Measurements from ENCODE around the gene ITGB3. TPM values are rescaled to one million over a fixed set of nuclear protein-coding genes. Genes with fewer than 3 reads are reported as not detected.
A peak's percentile ranks its signal among the peaks of the same experiment; 100 is the strongest.

ITGB3 gene
- total and polyA plus RNA-seq, 4 donors = 14.4 to 210 (median 50.4) TPM

DNA sequence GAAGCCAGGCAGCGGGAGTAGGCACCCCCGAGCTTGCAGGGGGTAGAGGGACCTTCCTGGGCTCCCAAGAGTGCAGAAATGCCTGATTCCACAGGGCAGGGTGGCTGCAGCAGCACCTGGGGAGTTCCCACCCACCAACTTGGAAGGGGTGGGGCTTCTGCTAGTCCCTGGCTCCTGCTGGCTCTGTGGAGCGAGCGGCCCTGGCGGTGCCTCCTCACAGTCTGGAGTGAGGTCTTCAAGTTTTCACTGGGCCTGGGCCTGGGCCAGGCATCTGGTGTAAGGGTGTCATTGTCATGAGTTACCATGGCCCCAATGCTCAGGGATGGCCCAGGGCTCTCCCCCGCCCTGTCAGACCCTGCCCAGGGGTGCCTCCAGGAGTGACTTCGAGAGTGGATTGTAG is 15.8 kb upstream of the ITGB3 start:
- Histone ChIP-seq H3K9me3 (ENCODE audit: control insufficient read depth, low read length) (no peaks in the 10 kb centered on the region), H3K4me1 (ENCODE audit: control insufficient read depth in 1 of 2, insufficient read depth in 2 of 2, low read length in 2 of 2) (peaks cover 0 to 3% of the 10 kb centered on the region in 2 donors), H3K36me3 (ENCODE audit: control insufficient read depth in 1 of 2, insufficient read depth in 2 of 2, low read length in 1 of 2) (no peaks in the 10 kb centered on the region), H3K27me3 (ENCODE audit: control insufficient read depth in 1 of 2, insufficient read depth in 2 of 2, low read length in 1 of 2) (no peaks in the 10 kb centered on the region), H3K4me3 (ENCODE audit: low read length in 2 of 2) (no peak overlapping the region), H3K27ac (ENCODE audit: low read depth in 1 of 2, low read length in 2 of 2) (no peak overlapping the region)
- intact Hi-C loops (cut with DNase I) = loop anchor here (5.0 to 10.0 kb wide), 3 partner anchors 34 to 377 kb away; no protein-coding TSS in a partner anchor
- DNase-seq = no peak
- WGBS, 2 donors = 94% methylated on average over 7 of the region's 7 CpGs
- no peak for ATAC-seq (ENCODE audit: low FRiP score)

DNA sequence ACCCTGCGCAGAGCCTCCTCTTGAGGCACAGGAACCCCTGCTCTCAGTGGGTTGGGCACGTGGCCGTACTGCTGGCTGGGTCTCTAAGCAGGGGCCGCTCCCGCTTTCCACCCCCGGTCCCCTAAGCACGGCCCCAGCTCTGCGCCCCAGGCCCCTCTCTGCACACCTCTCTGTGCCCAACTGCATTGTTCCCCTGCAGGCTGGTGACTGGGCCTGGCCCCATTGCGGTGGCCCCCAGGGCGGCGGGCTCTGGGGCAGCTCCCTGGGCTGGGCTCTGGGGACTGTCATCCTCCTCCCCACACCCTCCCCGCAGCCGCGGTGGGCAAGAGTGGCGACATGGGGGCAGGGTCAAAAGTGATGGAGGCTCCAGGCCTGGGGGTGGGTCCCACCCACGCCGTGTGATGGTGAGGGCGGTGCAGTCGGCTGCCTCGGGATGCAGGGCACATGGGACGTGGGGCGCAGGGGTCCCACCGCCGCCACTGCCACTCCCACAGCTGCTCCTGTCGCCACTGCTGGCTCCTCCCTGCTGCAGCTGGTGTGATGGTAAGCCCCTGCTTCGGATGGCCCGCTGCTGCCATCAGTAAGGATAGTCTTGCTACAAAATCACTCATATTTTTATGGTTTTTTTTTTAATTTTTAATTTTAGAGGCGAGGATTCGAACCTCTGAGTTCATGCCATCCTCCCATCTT is 15.2 kb upstream of the ITGB3 start:
- Histone ChIP-seq H3K4me1 (ENCODE audit: control insufficient read depth in 1 of 2, insufficient read depth in 2 of 2, low read length in 2 of 2) (peaks cover 0 to 3% of the 10 kb centered on the region in 2 donors), H3K9me3 (ENCODE audit: control insufficient read depth, low read length) (no peaks in the 10 kb centered on the region), H3K27me3 (ENCODE audit: control insufficient read depth in 1 of 2, insufficient read depth in 2 of 2, low read length in 1 of 2) (no peaks in the 10 kb centered on the region), H3K36me3 (ENCODE audit: control insufficient read depth in 1 of 2, insufficient read depth in 2 of 2, low read length in 1 of 2) (no peaks in the 10 kb centered on the region), H3K27ac (ENCODE audit: low read depth in 1 of 2, low read length in 2 of 2) (no peak overlapping the region), H3K4me3 (ENCODE audit: low read length in 2 of 2) (no peak overlapping the region)
- intact Hi-C loops (cut with DNase I) = loop anchor here (5.0 to 10.0 kb wide), 3 partner anchors 34 to 376 kb away; no protein-coding TSS in a partner anchor
- no peak for DNase-seq
- 93 to 94% methylated on average over 28 to 29 of the region's 29 CpGs for WGBS, 2 donors
- no peak for ATAC-seq (ENCODE audit: low FRiP score)

DNA sequence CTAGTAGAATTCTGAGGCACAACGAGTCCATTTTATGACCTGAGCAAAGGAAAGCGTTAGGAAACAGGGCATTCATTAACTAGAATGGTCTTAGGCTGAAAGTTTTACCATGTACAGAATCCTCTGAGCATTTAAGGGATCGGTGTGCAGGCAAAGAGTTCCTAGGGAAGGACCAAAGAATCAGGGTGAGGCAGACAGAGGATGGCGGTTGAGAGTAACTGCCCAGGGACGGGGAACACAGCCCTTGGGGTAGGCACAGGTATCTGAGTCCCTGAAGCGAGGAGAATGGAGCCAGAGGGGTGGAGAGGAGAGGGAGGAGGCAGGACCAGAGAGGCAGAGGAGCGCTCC is 14.0 kb upstream of the ITGB3 start:
- H3K27ac ChIP-seq (ENCODE audit: low read depth in 1 of 2, low read length in 2 of 2) = peak overlapping the region; percentile 50 to 73
- ATAC-seq (ENCODE audit: low FRiP score) (no peak), DNase-seq (no peak)
- intact Hi-C loops (cut with DNase I) = loop anchor here (5.0 to 10.0 kb wide), 3 partner anchors 33 to 375 kb away; no protein-coding TSS in a partner anchor
- no peak overlapping the region for H3K4me3 ChIP-seq (ENCODE audit: low read length in 2 of 2)
- H3K27me3 ChIP-seq (ENCODE audit: control insufficient read depth in 1 of 2, insufficient read depth in 2 of 2, low read length in 1 of 2) = no peaks in the 10 kb centered on the region
- no peaks in the 10 kb centered on the region for H3K36me3 ChIP-seq (ENCODE audit: control insufficient read depth in 1 of 2, insufficient read depth in 2 of 2, low read length in 1 of 2)
- H3K9me3 ChIP-seq (ENCODE audit: control insufficient read depth, low read length) = no peaks in the 10 kb centered on the region
- H3K4me1 ChIP-seq (ENCODE audit: control insufficient read depth in 1 of 2, insufficient read depth in 2 of 2, low read length in 2 of 2) = peaks cover 0 to 3% of the 10 kb centered on the region in 2 donors
- WGBS, 2 donors = 83 to 87% methylated on average over 7 of the region's 7 CpGs

DNA sequence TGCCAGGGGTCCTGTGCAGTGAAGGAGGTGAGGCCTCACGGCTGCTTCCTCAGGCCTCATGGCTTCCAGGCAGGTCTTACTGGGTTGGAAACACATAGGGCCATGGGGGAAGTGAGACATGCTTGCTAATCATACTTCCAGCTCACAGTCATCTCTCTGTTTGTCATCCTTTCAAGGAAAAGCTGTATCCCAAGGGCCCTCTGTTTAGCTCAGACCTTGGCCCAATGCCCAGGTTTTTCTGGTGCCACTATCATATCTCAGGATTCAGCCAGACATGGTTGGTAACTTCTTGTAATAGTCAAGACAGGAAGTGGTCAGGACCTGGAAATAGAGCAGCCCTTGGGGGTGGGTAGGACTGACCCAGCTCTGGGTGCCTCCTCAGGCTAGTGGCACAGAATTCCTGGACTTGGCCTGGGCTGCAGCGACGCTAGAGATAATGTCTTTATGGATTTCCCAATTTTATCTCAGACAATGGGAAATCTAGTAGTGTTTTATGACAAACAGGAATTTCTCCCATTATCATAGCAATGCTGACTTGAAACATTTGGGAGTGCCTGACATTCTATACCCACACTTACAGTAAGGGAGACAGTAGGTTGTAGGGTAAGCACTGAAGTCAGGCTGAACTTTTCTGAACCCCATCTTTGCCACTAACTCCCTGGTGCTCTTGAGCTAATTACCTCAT is 13.5 kb upstream of the ITGB3 start:
- DNase-seq (peak; percentile 92 to 94), ATAC-seq (ENCODE audit: low FRiP score) (peak; percentile 90)
- Histone ChIP-seq H3K27ac (ENCODE audit: low read depth in 1 of 2, low read length in 2 of 2) (peak overlapping the region; percentile 50 to 73), H3K27me3 (ENCODE audit: control insufficient read depth in 1 of 2, insufficient read depth in 2 of 2, low read length in 1 of 2) (no peaks in the 10 kb centered on the region), H3K4me1 (ENCODE audit: control insufficient read depth in 1 of 2, insufficient read depth in 2 of 2, low read length in 2 of 2) (peaks cover 0 to 3% of the 10 kb centered on the region in 2 donors), H3K4me3 (ENCODE audit: low read length in 2 of 2) (no peak overlapping the region), H3K36me3 (ENCODE audit: control insufficient read depth in 1 of 2, insufficient read depth in 2 of 2, low read length in 1 of 2) (no peaks in the 10 kb centered on the region), H3K9me3 (ENCODE audit: control insufficient read depth, low read length) (no peaks in the 10 kb centered on the region)
- intact Hi-C loops (cut with DNase I) = loop anchor here (5.0 to 10.0 kb wide), 5 partner anchors 32 to 375 kb away; no protein-coding TSS in a partner anchor
- 6 to 13% methylated on average over 3 of the region's 3 CpGs for WGBS, 2 donors

DNA sequence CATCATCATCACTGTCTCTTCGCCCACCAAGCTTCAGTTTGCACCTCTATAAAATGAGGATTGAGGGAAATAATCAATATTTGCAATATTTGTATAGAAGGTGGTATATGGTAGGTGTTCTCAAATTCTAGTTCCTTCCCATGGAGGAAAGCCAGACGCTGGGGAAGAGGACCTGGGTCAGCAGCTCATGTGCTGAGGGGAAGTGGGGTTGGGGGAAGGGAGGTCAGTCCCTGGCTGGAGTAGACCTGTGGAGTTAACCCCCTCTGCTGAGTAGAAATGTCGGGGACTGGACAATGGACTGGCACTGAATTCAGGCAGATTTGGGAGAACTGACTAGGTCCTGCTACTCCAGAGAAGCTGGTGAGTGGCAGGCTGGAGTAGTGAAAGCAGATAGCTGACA is 12.8 kb upstream of the ITGB3 start:
- DNase-seq = no peak
- Histone ChIP-seq H3K4me3 (ENCODE audit: low read length in 2 of 2) (no peak overlapping the region), H3K27ac (ENCODE audit: low read depth in 1 of 2, low read length in 2 of 2) (no peak overlapping the region), H3K9me3 (ENCODE audit: control insufficient read depth, low read length) (no peaks in the 10 kb centered on the region), H3K4me1 (ENCODE audit: control insufficient read depth in 1 of 2, insufficient read depth in 2 of 2, low read length in 2 of 2) (peaks cover 0 to 3% of the 10 kb centered on the region in 2 donors), H3K36me3 (ENCODE audit: control insufficient read depth in 1 of 2, insufficient read depth in 2 of 2, low read length in 1 of 2) (no peaks in the 10 kb centered on the region), H3K27me3 (ENCODE audit: control insufficient read depth in 1 of 2, insufficient read depth in 2 of 2, low read length in 1 of 2) (no peaks in the 10 kb centered on the region)
- no peak for ATAC-seq (ENCODE audit: low FRiP score)
- 74 to 85% methylated on average over 3 of the region's 3 CpGs for WGBS, 2 donors
- intact Hi-C loops (cut with DNase I) = loop anchor here (5.0 kb wide), 2 partner anchors 36 to 76 kb away; no protein-coding TSS in a partner anchor

DNA sequence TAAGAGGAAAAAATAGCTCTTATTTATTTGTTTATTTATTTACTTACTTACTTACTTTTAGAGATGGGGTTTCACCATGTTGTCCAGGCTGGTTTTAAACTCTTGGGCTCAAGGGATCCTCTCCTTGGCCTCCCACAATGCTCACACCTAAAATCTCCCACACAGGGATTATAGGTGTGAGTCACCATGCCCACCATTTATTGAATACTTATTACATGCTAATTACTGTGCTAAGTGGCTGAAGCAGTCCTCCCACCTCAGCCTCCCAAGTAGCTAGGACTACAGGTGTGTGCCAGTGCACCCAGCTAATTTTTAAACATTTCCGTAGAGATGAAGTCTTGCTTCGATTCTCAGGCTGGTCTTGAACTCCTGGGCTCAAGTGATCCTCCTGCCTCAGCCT is 11.0 kb upstream of the ITGB3 start:
- no peak overlapping the region for H3K27ac ChIP-seq (ENCODE audit: low read depth in 1 of 2, low read length in 2 of 2)
- H3K9me3 ChIP-seq (ENCODE audit: control insufficient read depth, low read length) = no peaks in the 10 kb centered on the region
- H3K4me3 ChIP-seq (ENCODE audit: low read length in 2 of 2) = no peak overlapping the region
- intact Hi-C loops (cut with DNase I) = loop anchor here (5.0 kb wide), 2 partner anchors 35 to 75 kb away; no protein-coding TSS in a partner anchor
- H3K27me3 ChIP-seq (ENCODE audit: control insufficient read depth in 1 of 2, insufficient read depth in 2 of 2, low read length in 1 of 2) = no peaks in the 10 kb centered on the region
- DNase-seq (no peak), ATAC-seq (ENCODE audit: low FRiP score) (no peak)
- WGBS, 2 donors = 98 to 100% methylated on average over 2 of the region's 2 CpGs
- no peaks in the 10 kb centered on the region for H3K36me3 ChIP-seq (ENCODE audit: control insufficient read depth in 1 of 2, insufficient read depth in 2 of 2, low read length in 1 of 2)
- H3K4me1 ChIP-seq (ENCODE audit: control insufficient read depth in 1 of 2, insufficient read depth in 2 of 2, low read length in 2 of 2) = peaks cover 0 to 3% of the 10 kb centered on the region in 2 donors

- H3K4me3 ChIP-seq (ENCODE audit: low read length in 2 of 2) = no peak overlapping the region
- intact Hi-C loops (cut with DNase I) = loop anchor here (5.0 kb wide), 2 partner anchors 33 to 73 kb away; no protein-coding TSS in a partner anchor
- no peak overlapping the region for H3K27ac ChIP-seq (ENCODE audit: low read depth in 1 of 2, low read length in 2 of 2)
- no peaks in the 10 kb centered on the region for H3K9me3 ChIP-seq (ENCODE audit: control insufficient read depth, low read length)
- WGBS, 2 donors = 91 to 95% methylated on average over 9 of the region's 9 CpGs
- H3K4me1 ChIP-seq (ENCODE audit: control insufficient read depth in 1 of 2, insufficient read depth in 2 of 2, low read length in 2 of 2) = peaks cover 0 to 3% of the 10 kb centered on the region in 2 donors
- no peaks in the 10 kb centered on the region for H3K36me3 ChIP-seq (ENCODE audit: control insufficient read depth in 1 of 2, insufficient read depth in 2 of 2, low read length in 1 of 2)
- ATAC-seq (ENCODE audit: low FRiP score) (no peak), DNase-seq (no peak)
- no peaks in the 10 kb centered on the region for H3K27me3 ChIP-seq (ENCODE audit: control insufficient read depth in 1 of 2, insufficient read depth in 2 of 2, low read length in 1 of 2)
These were observed 9.7 kb upstream of the ITGB3 start for GRCh38 chr17:47243737-47244598.

DNA sequence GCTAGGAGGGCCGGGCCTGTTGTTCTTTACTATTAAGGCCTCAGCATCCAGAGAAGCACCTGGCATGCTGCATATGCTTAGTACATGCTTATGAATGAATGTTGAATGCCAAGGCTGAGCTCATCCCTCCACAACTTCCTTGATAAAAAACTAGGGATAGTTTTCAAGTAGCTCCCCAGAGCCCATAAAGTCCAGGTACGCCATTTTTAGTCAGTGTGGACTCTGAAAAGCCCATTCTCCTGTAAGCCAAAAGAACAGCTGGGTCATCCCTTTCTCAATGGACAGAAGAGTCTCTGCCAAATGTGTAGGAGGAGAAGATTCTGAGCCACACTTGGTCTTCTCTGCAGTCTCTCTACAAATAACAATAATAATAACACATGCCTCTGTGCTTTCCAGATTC is 8.9 kb upstream of the ITGB3 start:
- WGBS, 2 donors = 93 to 98% methylated on average over 2 of the region's 2 CpGs
- DNase-seq = no peak
- ATAC-seq (ENCODE audit: low FRiP score) = no peak
- H3K27ac ChIP-seq (ENCODE audit: low read depth in 1 of 2, low read length in 2 of 2) = no peak overlapping the region
- no peak overlapping the region for H3K4me3 ChIP-seq (ENCODE audit: low read length in 2 of 2)
- no peaks in the 10 kb centered on the region for H3K36me3 ChIP-seq (ENCODE audit: control insufficient read depth in 1 of 2, insufficient read depth in 2 of 2, low read length in 1 of 2)
- peaks cover 0 to 3% of the 10 kb centered on the region in 2 donors for H3K4me1 ChIP-seq (ENCODE audit: control insufficient read depth in 1 of 2, insufficient read depth in 2 of 2, low read length in 2 of 2)
- intact Hi-C loops (cut with DNase I) = loop anchor here (5.0 kb wide), 2 partner anchors 33 to 73 kb away; no protein-coding TSS in a partner anchor
- H3K27me3 ChIP-seq (ENCODE audit: control insufficient read depth in 1 of 2, insufficient read depth in 2 of 2, low read length in 1 of 2) = no peaks in the 10 kb centered on the region
- no peaks in the 10 kb centered on the region for H3K9me3 ChIP-seq (ENCODE audit: control insufficient read depth, low read length)

All from aorta (tissue), 5 donors.